Measurements from ENCODE around the gene RTP2. TPM values are rescaled to one million over a fixed set of nuclear protein-coding genes. Genes with fewer than 3 reads are reported as not detected.

Gene RTP2
- total RNA-seq, 1 donor from 2014 or later: not detected

- peak overlapping the region; percentile 99 for H3K4me3 Mint-ChIP-seq (ENCODE audit: unreplicated experiment)
- peaks cover 11% of the 10 kb centered on the region for H3K9me3 Mint-ChIP-seq (ENCODE audit: unreplicated experiment)
- H3K27me3 Mint-ChIP-seq (ENCODE audit: unreplicated experiment): peaks cover 17% of the 10 kb centered on the region
- DNase-seq: peak; percentile 48
- H3K36me3 Mint-ChIP-seq (ENCODE audit: unreplicated experiment): no peaks in the 10 kb centered on the region
- H3K4me1 Mint-ChIP-seq (ENCODE audit: low read depth, unreplicated experiment): peaks cover 21% of the 10 kb centered on the region
- H3K27ac Mint-ChIP-seq (ENCODE audit: unreplicated experiment): peak overlapping the region; percentile 100
- no peak for TF ChIP-seq CTCF (IDR thresholded peaks at IDR 0.05; ENCODE audit: partially characterized antibody, unreplicated experiment)
These were observed 42.1 kb upstream of the RTP2 start for GRCh38 chr3:187744169-187745151.

- peaks cover 25% of the 10 kb centered on the region for H3K4me1 Mint-ChIP-seq (ENCODE audit: low read depth, unreplicated experiment)
- peak overlapping the region; percentile 99 for H3K4me3 Mint-ChIP-seq (ENCODE audit: unreplicated experiment)
- no peaks in the 10 kb centered on the region for H3K36me3 Mint-ChIP-seq (ENCODE audit: unreplicated experiment)
- H3K27ac Mint-ChIP-seq (ENCODE audit: unreplicated experiment): no peak overlapping the region
- H3K27me3 Mint-ChIP-seq (ENCODE audit: unreplicated experiment): peaks cover 18% of the 10 kb centered on the region
- TF ChIP-seq CTCF (IDR thresholded peaks at IDR 0.05; ENCODE audit: partially characterized antibody, unreplicated experiment): no peak
- peak; percentile 43 for DNase-seq
- peaks cover 17% of the 10 kb centered on the region for H3K9me3 Mint-ChIP-seq (ENCODE audit: unreplicated experiment)
These were observed 41.1 kb upstream of the RTP2 start for GRCh38 chr3:187743195-187744141.

GRCh38 chr3:187742351-187743171 lies 40.2 kb upstream of the RTP2 start:
- Mint-ChIP-seq H3K27me3 (ENCODE audit: unreplicated experiment) (peaks cover 18% of the 10 kb centered on the region), H3K4me1 (ENCODE audit: low read depth, unreplicated experiment) (peaks cover 16% of the 10 kb centered on the region), H3K4me3 (ENCODE audit: unreplicated experiment) (peak overlapping the region; percentile 80), H3K9me3 (ENCODE audit: unreplicated experiment) (peaks cover 14% of the 10 kb centered on the region), H3K27ac (ENCODE audit: unreplicated experiment) (no peak overlapping the region), H3K36me3 (ENCODE audit: unreplicated experiment) (no peaks in the 10 kb centered on the region)
- TF ChIP-seq CTCF (IDR thresholded peaks at IDR 0.05; ENCODE audit: partially characterized antibody, unreplicated experiment): peak; percentile 4
- no peak for DNase-seq

GRCh38 chr3:187741403-187742350 lies 39.3 kb upstream of the RTP2 start:
- no peaks in the 10 kb centered on the region for H3K36me3 Mint-ChIP-seq (ENCODE audit: unreplicated experiment)
- peak; percentile 92 for TF ChIP-seq CTCF (IDR thresholded peaks at IDR 0.05; ENCODE audit: partially characterized antibody, unreplicated experiment)
- peak overlapping the region; percentile 80 for H3K4me3 Mint-ChIP-seq (ENCODE audit: unreplicated experiment)
- peak; percentile 68 for DNase-seq
- H3K27me3 Mint-ChIP-seq (ENCODE audit: unreplicated experiment): peaks cover 20% of the 10 kb centered on the region
- H3K9me3 Mint-ChIP-seq (ENCODE audit: unreplicated experiment): peaks cover 14% of the 10 kb centered on the region
- peaks cover 20% of the 10 kb centered on the region for H3K4me1 Mint-ChIP-seq (ENCODE audit: low read depth, unreplicated experiment)
- no peak overlapping the region for H3K27ac Mint-ChIP-seq (ENCODE audit: unreplicated experiment)
